H1 (cell line): ENCODE measurements around the gene DKK1. TPM values are rescaled to one million over a fixed set of nuclear protein-coding genes. Genes with fewer than 3 reads are reported as not detected.

ENCODE experiments used
- CTCF ChIA-PET: fragments of 300-600 bp; sonication (Branson Sonifier 250); formaldehyde crosslinking; loops from one replicate; lab custom pipeline; 2021; ENCODE audit not compliant: partially characterized antibody; lab: Charles Lee
- POLR2A ChIA-PET: fragments of 300-600 bp; sonication (Branson Sonifier 250); formaldehyde crosslinking; loops from one replicate; lab custom pipeline; 2021; ENCODE audit warnings: inconsistent platforms; ENCODE audit not compliant: partially characterized antibody; lab: Charles Lee
- DNase-seq, 2 experiments: peaks; one replicate each; pipeline versions ENCODE4 v3.0.0 to v3.0.0-alpha.2; 2010 to 2022; ENCODE audit warnings: low spot score in 2 of 2, low read depth in 1 of 2, mixed read lengths in 1 of 2
- FAIRE-seq: peaks from 2 replicates; lab custom pipeline; 2011; peaks lifted over from hg19 to GRCh38; lab: Jason Lieb, UNC
- H2AFZ ChIP-seq: 2 replicates; pipeline ENCODE4 v1.8.1; 2012; ENCODE audit warnings: low read length, inconsistent platforms
- H2AK5ac ChIP-seq: 2 replicates; pipeline ENCODE4 v1.6.1; 2013; ENCODE audit warnings: low read depth, low read length
- H2BK120ac ChIP-seq: replicated peaks from 2 replicates; pipeline ENCODE3; 2013; ENCODE audit warnings: low read depth, low read length, inconsistent platforms
- H2BK12ac ChIP-seq: 2 replicates; pipeline ENCODE4 v1.6.1; 2013; ENCODE audit warnings: low read depth, low read length
- H2BK15ac ChIP-seq: 2 replicates; pipeline ENCODE4 v1.6.1; 2013; ENCODE audit warnings: low read length
- H2BK20ac ChIP-seq: 2 replicates; pipeline ENCODE4 v1.6.1; 2013; ENCODE audit warnings: low read length
- H2BK5ac ChIP-seq: 2 replicates; pipeline ENCODE4 v1.6.1; 2013; ENCODE audit warnings: low read depth, low read length
- H3K14ac ChIP-seq: 2 replicates; pipeline ENCODE4 v1.6.1; 2013; ENCODE audit warnings: inconsistent platforms; ENCODE audit not compliant: insufficient read length
- H3K18ac ChIP-seq: 2 replicates; pipeline ENCODE4 v1.6.1; 2013; ENCODE audit warnings: low read length; ENCODE audit errors: extremely low read depth
- H3K23ac ChIP-seq: 2 replicates; pipeline ENCODE4 v1.6.1; 2013; ENCODE audit warnings: inconsistent platforms; ENCODE audit not compliant: insufficient read length
- H3K23me2 ChIP-seq: 2 replicates; pipeline ENCODE4 v1.6.1; 2013; ENCODE audit warnings: low read depth, low read length
- H3K27ac ChIP-seq: 2 replicates; pipeline ENCODE4 v1.6.1; 2011; ENCODE audit warnings: low read depth, low read length, inconsistent platforms
- H3K27me3 ChIP-seq, 4 experiments: replicated peaks in 1 of 4; 1 replicate in 1 of 4; 2 replicates in 3 of 4; pipeline versions ENCODE4 v1.6.1 to v1.8.1; 2011 to 2013; ENCODE audit warnings: low read length in 3 of 4, mild to moderate bottlenecking in 3 of 4, inconsistent platforms in 2 of 4, mixed read lengths in 2 of 4, moderate library complexity in 1 of 4; ENCODE audit not compliant: control insufficient read depth in 3 of 4, insufficient read depth in 3 of 4; ENCODE audit errors: extremely low read depth in 1 of 4
- H3K36me3 ChIP-seq, 4 experiments: 2 replicates each; pipeline versions ENCODE4 v1.6.1 to v1.8.1; 2011 to 2013; ENCODE audit warnings: mild to moderate bottlenecking in 4 of 4, low read length in 3 of 4, moderate library complexity in 2 of 4, control low read depth in 1 of 4, inconsistent platforms in 1 of 4; ENCODE audit not compliant: insufficient read depth in 4 of 4, control insufficient read depth in 2 of 4
- H3K4ac ChIP-seq: replicated peaks from 2 replicates; pipeline ENCODE3; 2013; ENCODE audit warnings: low read length, low read depth, mixed read lengths, inconsistent platforms; ENCODE audit not compliant: insufficient read length
- H3K4me1 ChIP-seq, 4 experiments: replicated peaks in 1 of 4; 1 replicate in 1 of 4; 2 replicates in 3 of 4; pipeline versions ENCODE4 v1.6.1 to v1.8.1; 2011 to 2013; ENCODE audit warnings: low read length in 3 of 4, inconsistent platforms in 2 of 4, mixed read lengths in 1 of 4; ENCODE audit not compliant: insufficient read depth in 4 of 4, control insufficient read depth in 3 of 4
- H3K4me2 ChIP-seq, 2 experiments: 2 replicates each; pipeline versions ENCODE4 v1.6.1 to v1.8.1; 2011 to 2013; ENCODE audit warnings: low read depth in 2 of 2, low read length in 2 of 2, control low read depth in 1 of 2, inconsistent platforms in 1 of 2, mild to moderate bottlenecking in 1 of 2; ENCODE audit not compliant: insufficient read depth in 1 of 2
- H3K4me3 ChIP-seq, 4 experiments: fragments of 200-600, 300-600 bp in 1 of 4; sonication (generic), shearing (Covaris generic), sonication (Bioruptor Twin) in 1 of 4; 2 replicates each; pipeline versions ENCODE4 v1.5.1 to v1.8.1; 2011 to 2016; ENCODE audit warnings: low read length in 4 of 4, low read depth in 3 of 4, control low read depth in 2 of 4, inconsistent platforms in 2 of 4, mild to moderate bottlenecking in 2 of 4, mixed read lengths in 1 of 4, moderate library complexity in 1 of 4; ENCODE audit not compliant: insufficient read depth in 2 of 4; ENCODE audit errors: extremely low read depth in 1 of 4
- H3K56ac ChIP-seq: replicated peaks from 2 replicates; pipeline ENCODE3; 2013; ENCODE audit warnings: low read depth, mild to moderate bottlenecking, mixed read lengths, low read length, inconsistent platforms; ENCODE audit not compliant: insufficient read length
- H3K79me1 ChIP-seq: 2 replicates; pipeline ENCODE4 v1.6.1; 2013; ENCODE audit warnings: low read depth, low read length, control low read depth
- H3K79me2 ChIP-seq, 2 experiments: 2 replicates each; pipeline versions ENCODE4 v1.6.1 to v1.8.1; 2012 to 2013; ENCODE audit warnings: low read length in 2 of 2, mild to moderate bottlenecking in 2 of 2, inconsistent platforms in 1 of 2; ENCODE audit not compliant: insufficient read depth in 2 of 2, control insufficient read depth in 1 of 2
- H3K9ac ChIP-seq, 4 experiments: replicated peaks in 1 of 4; 1 replicate in 1 of 4; 2 replicates in 3 of 4; pipeline versions ENCODE4 v1.6.1 to v1.8.1; 2011 to 2013; ENCODE audit warnings: low read depth in 3 of 4, low read length in 3 of 4, control low read depth in 2 of 4, mild to moderate bottlenecking in 2 of 4, moderate library complexity in 2 of 4, inconsistent platforms in 1 of 4; ENCODE audit errors: extremely low read depth in 1 of 4
- H3K9me3 ChIP-seq, 2 experiments: 2 replicates each; pipeline versions ENCODE4 v1.6.1 to v1.8.1; 2012 to 2013; ENCODE audit warnings: mild to moderate bottlenecking in 2 of 2, moderate library complexity in 2 of 2, control low read depth in 1 of 2, inconsistent platforms in 1 of 2, low read depth in 1 of 2, low read length in 1 of 2, mixed read lengths in 1 of 2; ENCODE audit not compliant: insufficient read depth in 2 of 2
- H4K20me1 ChIP-seq, 2 experiments: replicated peaks in 1 of 2; 2 replicates each; pipeline versions ENCODE3 to v1.8.1; 2011 to 2013; ENCODE audit warnings: inconsistent platforms in 2 of 2, low read length in 2 of 2, mild to moderate bottlenecking in 1 of 2; ENCODE audit not compliant: insufficient read depth in 2 of 2, control insufficient read depth in 1 of 2
- H4K5ac ChIP-seq: 2 replicates; pipeline ENCODE4 v1.6.1; 2013; ENCODE audit warnings: low read length, low read depth, mixed read lengths, inconsistent platforms; ENCODE audit not compliant: insufficient read length
- H4K8ac ChIP-seq: 2 replicates; pipeline ENCODE4 v1.8.0; 2013; ENCODE audit warnings: mild to moderate bottlenecking, moderate library complexity, low read length, inconsistent platforms; ENCODE audit not compliant: insufficient read depth; ENCODE audit errors: extremely low read depth
- H4K91ac ChIP-seq: replicated peaks from 2 replicates; pipeline ENCODE3; 2013; ENCODE audit warnings: low read length, mixed read lengths, inconsistent platforms; ENCODE audit not compliant: insufficient read length
- CTBP2 ChIP-seq: IDR thresholded peaks from 2 replicates; pipeline ENCODE4 v1.7.0; 2011; ENCODE audit warnings: borderline replicate concordance, mild to moderate bottlenecking, moderate library complexity, mixed read lengths, low read length; ENCODE audit not compliant: insufficient read depth, insufficient read length
- EGR1 ChIP-seq: IDR thresholded peaks from 2 replicates; pipeline ENCODE4 v1.6.1; 2011; ENCODE audit warnings: low read depth, low read length, borderline replicate concordance
- JUN ChIP-seq: IDR thresholded peaks from 2 replicates; pipeline ENCODE4 v1.6.1; 2011; ENCODE audit warnings: low read depth, mild to moderate bottlenecking, improper control_type of control experiment, low read length
- JUND ChIP-seq: IDR thresholded peaks from 2 replicates; pipeline ENCODE4 v1.6.1; 2011; ENCODE audit warnings: mild to moderate bottlenecking, improper control_type of control experiment, low read length
- RXRA ChIP-seq: IDR thresholded peaks from 2 replicates; pipeline ENCODE4 v1.6.1; 2011; ENCODE audit warnings: low read depth, mild to moderate bottlenecking, low read length, moderate library complexity; ENCODE audit not compliant: insufficient read depth
- TAF1 ChIP-seq: IDR thresholded peaks from 2 replicates; pipeline ENCODE4 v1.6.1; 2011; ENCODE audit warnings: mild to moderate bottlenecking, low read depth, low read length
- WGBS, 2 experiments: shearing (Covaris generic) in 1 of 2; methylation state at CpG; one replicate each; pipeline versions ENCODE4 v1.1.6 to v1.1.7; 2013 to 2015; ENCODE audit warnings: low lambda C conversion rate in 2 of 2, mixed read lengths in 2 of 2, inconsistent platforms in 1 of 2, low coverage in 1 of 2, missing lambda C conversion rate in 1 of 2; ENCODE audit not compliant: insufficient replicate concordance in 2 of 2, insufficient coverage in 1 of 2, insufficient read length in 1 of 2; ENCODE audit errors: extremely low coverage in 1 of 2, missing lambda C conversion rate in 1 of 2; 5-methylcytosine and 5-hydroxymethylcytosine counted together
- long read RNA-seq, 2 experiments: library from RNA in 1 of 2; library from capped mRNA in 1 of 2; stranded (forward); transcript quantifications; one replicate each; pipeline ENCODE4 v2.0.0, GENCODE V29; 2021; ENCODE audit warnings: inconsistent platforms in 1 of 2
- polyA minus RNA-seq, 3 experiments: library from RNA; depleted of rRNA, polyadenylated mRNA; stranded (reverse); fragments of >200 nt; gene quantifications; 1 replicate in 2 of 3; 2 replicates in 1 of 3; pipeline ENCODE4 v1.2.3, GENCODE V29; 2011
- polyA plus RNA-seq, 7 experiments: library from polyadenylated mRNA; depleted of rRNA in 3 of 7; stranded (reverse) in 5 of 7; unstranded in 2 of 7; fragments of >200 nt in 5 of 7; fragments of 200-250 nt in 2 of 7; gene quantifications; 1 replicate in 5 of 7; 2 replicates in 1 of 7; 4 replicates in 1 of 7; pipeline versions ENCODE4 v1.2.1 to v1.2.3, GENCODE V29; 2011 to 2013; ENCODE audit warnings: missing spikeins in 2 of 7, mixed read lengths in 2 of 7
- total RNA-seq: library from RNA; stranded (reverse); fragmentation: NEBNext Ultra II Directional; extraction: Animal tissue kit (Norgen Biotek cat#: 25700); gene quantifications from 2 replicates; pipeline ENCODE4 v1.2.1, GENCODE V29; 2021

The DKK1 gene, protein sequence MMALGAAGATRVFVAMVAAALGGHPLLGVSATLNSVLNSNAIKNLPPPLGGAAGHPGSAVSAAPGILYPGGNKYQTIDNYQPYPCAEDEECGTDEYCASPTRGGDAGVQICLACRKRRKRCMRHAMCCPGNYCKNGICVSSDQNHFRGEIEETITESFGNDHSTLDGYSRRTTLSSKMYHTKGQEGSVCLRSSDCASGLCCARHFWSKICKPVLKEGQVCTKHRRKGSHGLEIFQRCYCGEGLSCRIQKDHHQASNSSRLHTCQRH
- total RNA-seq (0.21 and 0.61 TPM in 2 replicates), polyA plus RNA-seq (2011; rRNA removed) (0.25 and 0.36 TPM in 2 replicates), polyA minus RNA-seq (2011; rRNA and poly(A)+ RNA removed) (0.44 and 0.46 TPM in 2 replicates)
- 0.41 TPM for polyA plus RNA-seq (2011; cell fraction: cytosol; rRNA removed)
- 0.57 TPM for polyA plus RNA-seq (2011; cell fraction: nucleus; rRNA removed)
- 0.41 to 1.2 TPM (median 0.73 TPM) in 4 replicates for polyA plus RNA-seq (2012, experiment 1 of 2)
- polyA plus RNA-seq (2012, experiment 2 of 2) = 1.2 TPM
- 0.22 TPM for polyA plus RNA-seq (2013, experiment 1 of 2)
- 0.46 TPM for polyA plus RNA-seq (2013, experiment 2 of 2)
- not detected for polyA minus RNA-seq (2011; cell fraction: cytosol; rRNA and poly(A)+ RNA removed)
- 3.9 TPM for polyA minus RNA-seq (2011; cell fraction: nucleus; rRNA and poly(A)+ RNA removed)
- long read RNA-seq, experiment 1 = 0 reads
- long read RNA-seq, experiment 2 = 0 reads

- H3K36me3 ChIP-seq = no peaks in the 10 kb centered on the region
- peaks cover 4 to 8% (median 6%) of the 10 kb centered on the region in 4 experiments; a peak in 6 of 7 replicates for H3K4me1 ChIP-seq
- 0 out of 2 replicates have a peak within 1 kb of the TSS, but pooled peaks have one; percentile 9 for H3K18ac ChIP-seq
- no peak within 1 kb of the TSS for H4K5ac ChIP-seq
- no peak within 1 kb of the TSS for H2BK15ac ChIP-seq
- H2BK5ac ChIP-seq = no peak within 1 kb of the TSS
- POLR2A ChIA-PET = interaction anchor here (1.3 kb wide), 1 partner anchor 15 kb away, joined by 3 read pairs; no protein-coding TSS in a partner anchor
- peaks cover 0 to 2% of the 10 kb centered on the region in 2 experiments for H4K20me1 ChIP-seq
- no peak for FAIRE-seq
- no peak within 1 kb of the TSS; a peak in 1 of 7 replicates for H3K9ac ChIP-seq
- no peak within 1 kb of the TSS for H2BK20ac ChIP-seq
- peak; percentile 68 to 95 for DNase-seq
- WGBS, 2 experiments = 3% methylated on average over 51 of the region's 55 CpGs; no CpG with 5 or more reads in 1 of the 2 experiments
- CTCF ChIA-PET = interaction anchor here (0.6 to 9.2 kb wide), 14 partner anchors 12 to 466 kb away, joined by 3 to 136 read pairs (median 3); no protein-coding TSS in a partner anchor
- peak within 1 kb of the TSS; percentile 57 to 71 (median 66) for H3K4me3 ChIP-seq
- H2AFZ ChIP-seq = peak within 1 kb of the TSS; percentile 84; the same call in 1 of the 2 replicates
- H3K23me2 ChIP-seq = peaks cover 4% of the 10 kb centered on the region; the same call in 1 of the 2 replicates
- no peaks in the 10 kb centered on the region for H3K79me1 ChIP-seq
- no peaks in the 10 kb centered on the region for H3K9me3 ChIP-seq
- H2AK5ac ChIP-seq = no peak within 1 kb of the TSS
- H3K27me3 ChIP-seq = peaks cover 47 to 75% (median 64%) of the 10 kb centered on the region in 4 experiments
- no peak within 1 kb of the TSS for H3K14ac ChIP-seq
- no peak within 1 kb of the TSS for H2BK12ac ChIP-seq
- no peak within 1 kb of the TSS for H2BK120ac ChIP-seq
- peak within 1 kb of the TSS; percentile 78 to 87 for H3K4me2 ChIP-seq
- H3K56ac ChIP-seq = no peak within 1 kb of the TSS
- no peak within 1 kb of the TSS; the same call in 1 of the 2 replicates for H4K8ac ChIP-seq
- H3K23ac ChIP-seq = no peak within 1 kb of the TSS
- no peak within 1 kb of the TSS for H3K4ac ChIP-seq
- H3K79me2 ChIP-seq = no peaks in the 10 kb centered on the region
- no peak within 1 kb of the TSS for H4K91ac ChIP-seq
- no peak within 1 kb of the TSS for H3K27ac ChIP-seq
- TF ChIP-seq CTBP2 = peak; percentile 63
- no peak for TF ChIP-seq JUN
- 0 out of 2 replicates have a peak, but pooled peaks have one; percentile 52 for TF ChIP-seq RXRA
- TF ChIP-seq EGR1 = no peak
- TF ChIP-seq TAF1 = peak; percentile 61; the same call in 1 of the 2 replicates
- no peak for TF ChIP-seq JUND
Measured at GRCh38 chr10:52313933-52314821, at the start of gene DKK1. DKK1 (plus strand) TSS chr10:52314281; CDS start chr10:52314435, 154 bp downstream.
